Neural progenitor cell (in vitro differentiated cells): ENCODE results near the gene AADAC. TPM values are rescaled to one million over a fixed set of nuclear protein-coding genes. Genes with fewer than 3 reads are reported as not detected.

Experiments used
- DNase-seq: peaks from one replicate; pipeline ENCODE4 v3.0.0-alpha.2; 2016; ENCODE audit warnings: low spot score
- H2AFZ ChIP-seq: fragments of 200-600 bp; sonication (generic); replicated peaks from 2 replicates; pipeline ENCODE4 v1.6.1; 2016; ENCODE audit warnings: antibody characterized with exemption
- H3F3A ChIP-seq: fragments of 200-600 bp; sonication (generic); 2 replicates; pipeline ENCODE4 v1.6.1; 2016; ENCODE audit warnings: antibody characterized with exemption, low read depth
- H3K27ac ChIP-seq: fragments of 200-600 bp; sonication (generic); 2 replicates; pipeline ENCODE4 v1.5.1; 2016; ENCODE audit warnings: mild to moderate bottlenecking
- H3K27me3 ChIP-seq: fragments of 200-600 bp; sonication (generic); 2 replicates; pipeline ENCODE4 v1.6.1; 2016; ENCODE audit warnings: mild to moderate bottlenecking, moderate library complexity
- H3K36me3 ChIP-seq: fragments of 200-600 bp; sonication (generic); 2 replicates; pipeline ENCODE4 v1.5.1; 2016
- H3K4me1 ChIP-seq: fragments of 200-600 bp; sonication (generic); 2 replicates; pipeline ENCODE4 v1.6.1; 2016; ENCODE audit warnings: mixed run types
- H3K4me2 ChIP-seq: fragments of 200-600 bp; sonication (generic); 2 replicates; pipeline ENCODE4 v1.6.1; 2016
- H3K4me3 ChIP-seq: fragments of 200-600 bp; sonication (generic); 2 replicates; pipeline ENCODE4 v1.5.1; 2016
- H3K79me2 ChIP-seq: fragments of 200-600 bp; sonication (generic); 2 replicates; pipeline ENCODE4 v1.6.1; 2016; ENCODE audit warnings: low read depth
- H3K9ac ChIP-seq: fragments of 200-600 bp; sonication (generic); 2 replicates; pipeline ENCODE4 v1.6.1; 2016
- H3K9me3 ChIP-seq: fragments of 200-600 bp; sonication (generic); 2 replicates; pipeline ENCODE4 v1.5.1; 2016; ENCODE audit warnings: low read depth
- H4K20me1 ChIP-seq: fragments of 200-600 bp; sonication (generic); 2 replicates; pipeline ENCODE4 v1.6.1; 2016; ENCODE audit warnings: low read depth
- H3K27ac Mint-ChIP-seq: 3 replicates; pipeline ENCODE4 v1.8.0; 2021; ENCODE audit warnings: mixed read lengths
- H3K27me3 Mint-ChIP-seq: 2 replicates; pipeline ENCODE4 v1.8.0; 2022; ENCODE audit warnings: low read depth, mild to moderate bottlenecking, inconsistent platforms, moderate library complexity, mixed read lengths; ENCODE audit not compliant: insufficient read depth
- H3K36me3 Mint-ChIP-seq: 3 replicates; pipeline ENCODE4 v1.8.0; 2021; ENCODE audit warnings: mixed read lengths
- H3K4me1 Mint-ChIP-seq: 3 replicates; pipeline ENCODE4 v1.8.0; 2021; ENCODE audit warnings: mixed read lengths
- H3K4me3 Mint-ChIP-seq: 3 replicates; pipeline ENCODE4 v1.8.0; 2021; ENCODE audit warnings: mild to moderate bottlenecking, moderate library complexity, mixed read lengths
- H3K9me3 Mint-ChIP-seq: 3 replicates; pipeline ENCODE4 v1.8.0; 2020; ENCODE audit warnings: mixed read lengths
- EZH2 ChIP-seq: fragments of 200-600 bp; sonication (generic); IDR thresholded peaks from 2 replicates; pipeline ENCODE4 v1.6.1; 2017; ENCODE audit warnings: antibody characterized with exemption, mild to moderate bottlenecking, moderate library complexity
- EZH2phosphoT487 ChIP-seq: fragments of 200-600 bp; sonication (generic); IDR thresholded peaks from 2 replicates; pipeline ENCODE4 v1.6.1; 2017; ENCODE audit warnings: antibody characterized with exemption
- total RNA-seq: library from RNA; depleted of rRNA; stranded (reverse); fragments of >200 nt; gene quantifications from 2 replicates; pipeline ENCODE4 v1.2.3, GENCODE V29; 2015; ENCODE audit warnings: low replicate concordance
- TF ChIP-seq, protein P1 (sequence below): fragments of 200-600 bp; sonication (generic); IDR thresholded peaks from 2 replicates; pipeline ENCODE4 v1.5.1; 2017; ENCODE audit warnings: antibody characterized with exemption, mild to moderate bottlenecking

Gene AADAC
- total RNA-seq, 1 donor from 2014 or later = not detected

DNA sequence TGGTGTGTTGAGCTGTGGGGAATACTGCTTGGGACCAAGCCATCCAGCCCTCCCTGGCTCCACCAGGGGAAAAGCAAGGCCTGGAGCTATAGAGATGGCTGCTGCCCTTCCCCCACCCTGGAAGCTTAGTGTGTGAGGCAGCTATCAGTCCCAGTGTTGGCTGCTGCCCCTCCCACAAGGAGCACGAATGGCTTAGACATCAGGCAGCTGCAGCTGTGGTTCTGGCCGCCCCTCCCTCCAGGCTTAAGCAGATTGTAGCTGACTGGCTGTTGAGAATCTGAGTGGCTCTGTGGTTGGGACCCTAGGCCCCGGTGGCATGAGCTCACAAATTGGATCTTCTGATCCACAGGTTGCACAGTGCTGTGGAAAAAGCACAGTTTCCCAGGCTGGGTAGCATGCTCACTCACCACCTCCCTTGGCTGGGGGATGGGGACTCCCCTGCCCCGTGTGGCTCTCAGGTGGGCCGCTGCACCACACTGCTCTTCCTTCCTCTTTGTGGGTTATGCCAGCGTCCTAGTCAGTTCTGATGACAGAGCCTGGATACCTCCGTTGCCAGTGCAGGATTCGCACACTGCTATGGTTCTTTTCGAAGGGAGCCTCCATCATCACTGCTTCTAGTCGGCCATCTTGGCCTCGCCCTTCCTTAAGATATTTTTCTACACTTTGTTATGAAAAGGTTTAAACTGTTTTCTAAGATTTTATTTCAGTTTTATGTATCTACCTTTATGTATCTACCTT lies 38.3 kb downstream of the AADAC start:
- H3K27me3 Mint-ChIP-seq = peaks cover 5% of the 10 kb centered on the region
- no peak overlapping the region for H3K27ac Mint-ChIP-seq
- TF ChIP-seq, protein P1, sequence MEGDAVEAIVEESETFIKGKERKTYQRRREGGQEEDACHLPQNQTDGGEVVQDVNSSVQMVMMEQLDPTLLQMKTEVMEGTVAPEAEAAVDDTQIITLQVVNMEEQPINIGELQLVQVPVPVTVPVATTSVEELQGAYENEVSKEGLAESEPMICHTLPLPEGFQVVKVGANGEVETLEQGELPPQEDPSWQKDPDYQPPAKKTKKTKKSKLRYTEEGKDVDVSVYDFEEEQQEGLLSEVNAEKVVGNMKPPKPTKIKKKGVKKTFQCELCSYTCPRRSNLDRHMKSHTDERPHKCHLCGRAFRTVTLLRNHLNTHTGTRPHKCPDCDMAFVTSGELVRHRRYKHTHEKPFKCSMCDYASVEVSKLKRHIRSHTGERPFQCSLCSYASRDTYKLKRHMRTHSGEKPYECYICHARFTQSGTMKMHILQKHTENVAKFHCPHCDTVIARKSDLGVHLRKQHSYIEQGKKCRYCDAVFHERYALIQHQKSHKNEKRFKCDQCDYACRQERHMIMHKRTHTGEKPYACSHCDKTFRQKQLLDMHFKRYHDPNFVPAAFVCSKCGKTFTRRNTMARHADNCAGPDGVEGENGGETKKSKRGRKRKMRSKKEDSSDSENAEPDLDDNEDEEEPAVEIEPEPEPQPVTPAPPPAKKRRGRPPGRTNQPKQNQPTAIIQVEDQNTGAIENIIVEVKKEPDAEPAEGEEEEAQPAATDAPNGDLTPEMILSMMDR = no peak
- TF ChIP-seq EZH2phosphoT487 = no peak
- no peak for TF ChIP-seq EZH2
- peak; percentile 51 for DNase-seq
- Histone ChIP-seq H3K9ac (no peak overlapping the region), H3F3A (no peaks in the 10 kb centered on the region), H3K4me1 (no peaks in the 10 kb centered on the region), H3K9me3 (no peaks in the 10 kb centered on the region), H4K20me1 (no peaks in the 10 kb centered on the region), H3K36me3 (peaks cover 3% of the 10 kb centered on the region), H3K27ac (no peak overlapping the region), H3K27me3 (no peaks in the 10 kb centered on the region), H3K4me3 (no peak overlapping the region), H2AFZ (peak overlapping the region; percentile 60), H3K79me2 (no peaks in the 10 kb centered on the region), H3K4me2 (no peak overlapping the region)
- no peaks in the 10 kb centered on the region for H3K4me1 Mint-ChIP-seq
- H3K4me3 Mint-ChIP-seq = no peak overlapping the region
- no peaks in the 10 kb centered on the region for H3K36me3 Mint-ChIP-seq
- H3K9me3 Mint-ChIP-seq = peaks cover 3% of the 10 kb centered on the region

DNA sequence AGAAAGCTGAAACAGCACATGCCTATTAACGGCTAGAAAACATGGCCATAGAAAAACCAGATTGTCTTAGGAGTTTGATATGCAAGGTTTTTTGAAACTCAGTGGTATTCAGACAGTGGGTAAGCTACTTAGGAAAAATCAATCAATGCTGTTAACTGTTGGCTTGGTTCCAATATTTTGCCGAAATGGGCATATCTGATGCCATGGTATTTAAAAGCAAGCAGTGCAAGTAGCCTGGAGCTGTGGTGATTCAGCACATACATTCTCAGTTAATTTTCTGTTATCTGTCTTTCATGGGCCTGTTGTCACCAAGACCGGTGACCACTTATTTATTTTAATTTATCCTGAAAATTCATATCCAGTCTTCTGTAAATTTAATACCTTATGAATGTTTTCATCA lies 42.2 kb downstream of the AADAC start:
- H3K27ac ChIP-seq = no peak overlapping the region
- TF ChIP-seq, protein P1 = no peak
- TF ChIP-seq EZH2phosphoT487 (no peak), EZH2 (no peak)
- H3K4me2 ChIP-seq = no peak overlapping the region
- H3K36me3 Mint-ChIP-seq = no peaks in the 10 kb centered on the region
- H3F3A ChIP-seq = no peaks in the 10 kb centered on the region
- no peak overlapping the region for H3K4me3 ChIP-seq
- no peaks in the 10 kb centered on the region for H4K20me1 ChIP-seq
- no peaks in the 10 kb centered on the region for H3K4me1 ChIP-seq
- H3K4me3 Mint-ChIP-seq = no peak overlapping the region
- H3K27me3 ChIP-seq = no peaks in the 10 kb centered on the region
- no peaks in the 10 kb centered on the region for H3K4me1 Mint-ChIP-seq
- H3K9ac ChIP-seq = no peak overlapping the region
- no peaks in the 10 kb centered on the region for H3K79me2 ChIP-seq
- no peak overlapping the region for H3K27ac Mint-ChIP-seq
- no peaks in the 10 kb centered on the region for H3K27me3 Mint-ChIP-seq
- no peaks in the 10 kb centered on the region for H3K9me3 Mint-ChIP-seq
- H3K9me3 ChIP-seq = no peaks in the 10 kb centered on the region
- H3K36me3 ChIP-seq = peaks cover 3% of the 10 kb centered on the region
- peak overlapping the region; percentile 43 for H2AFZ ChIP-seq
- no peak for DNase-seq

DNA sequence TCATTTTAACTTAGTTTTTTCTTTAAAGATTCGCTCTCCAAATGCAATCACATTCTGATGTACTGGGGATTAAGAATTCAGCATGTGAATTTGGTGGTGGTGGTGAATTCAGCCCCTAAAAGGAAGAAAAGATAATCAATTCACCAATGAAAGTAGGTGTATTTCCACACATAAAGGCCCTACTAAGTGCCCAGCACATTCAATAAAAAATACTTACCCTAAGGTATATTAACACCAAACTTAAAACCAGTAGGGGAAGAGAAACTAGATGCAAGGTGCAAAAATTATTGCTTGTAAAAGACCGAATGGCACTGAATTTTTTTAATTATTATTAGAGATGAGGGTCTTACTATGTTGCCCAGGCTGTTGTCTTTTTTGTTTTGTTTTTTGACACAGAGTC lies 42.7 kb downstream of the AADAC start:
- peaks cover 3% of the 10 kb centered on the region for H3K36me3 ChIP-seq
- no peaks in the 10 kb centered on the region for H3K9me3 ChIP-seq
- Mint-ChIP-seq H3K27ac (no peak overlapping the region), H3K36me3 (no peaks in the 10 kb centered on the region), H3K4me3 (no peak overlapping the region), H3K9me3 (no peaks in the 10 kb centered on the region), H3K4me1 (no peaks in the 10 kb centered on the region), H3K27me3 (no peaks in the 10 kb centered on the region)
- H3K4me1 ChIP-seq = no peaks in the 10 kb centered on the region
- no peaks in the 10 kb centered on the region for H4K20me1 ChIP-seq
- H2AFZ ChIP-seq = no peak overlapping the region
- no peak for DNase-seq
- H3K79me2 ChIP-seq = no peaks in the 10 kb centered on the region
- H3K9ac ChIP-seq = no peak overlapping the region
- no peak overlapping the region for H3K4me3 ChIP-seq
- TF ChIP-seq EZH2 (no peak), EZH2phosphoT487 (no peak)
- TF ChIP-seq, protein P1 = no peak
- H3F3A ChIP-seq = no peaks in the 10 kb centered on the region
- no peak overlapping the region for H3K27ac ChIP-seq
- no peaks in the 10 kb centered on the region for H3K27me3 ChIP-seq
- H3K4me2 ChIP-seq = no peak overlapping the region
